DOHH2 (cell line): ENCODE measurements around the gene CAPS2.

Source experiments
- CTCF ChIP-seq: fragments of 200-600 bp; sonication (generic); IDR thresholded peaks from one replicate; pipeline ENCODE4 v1.5.1; 2014; ENCODE audit warnings: antibody characterized with exemption, mild to moderate bottlenecking, low read depth, low read length; ENCODE audit not compliant: poor library complexity, severe bottlenecking
- EZH2phosphoT487 ChIP-seq: fragments of 200-600 bp; sonication (generic); IDR thresholded peaks from 2 replicates; pipeline ENCODE4 v1.6.1; 2017; ENCODE audit warnings: borderline replicate concordance, mild to moderate bottlenecking, antibody characterized with exemption, low read length, moderate library complexity, mixed read lengths

DNA sequence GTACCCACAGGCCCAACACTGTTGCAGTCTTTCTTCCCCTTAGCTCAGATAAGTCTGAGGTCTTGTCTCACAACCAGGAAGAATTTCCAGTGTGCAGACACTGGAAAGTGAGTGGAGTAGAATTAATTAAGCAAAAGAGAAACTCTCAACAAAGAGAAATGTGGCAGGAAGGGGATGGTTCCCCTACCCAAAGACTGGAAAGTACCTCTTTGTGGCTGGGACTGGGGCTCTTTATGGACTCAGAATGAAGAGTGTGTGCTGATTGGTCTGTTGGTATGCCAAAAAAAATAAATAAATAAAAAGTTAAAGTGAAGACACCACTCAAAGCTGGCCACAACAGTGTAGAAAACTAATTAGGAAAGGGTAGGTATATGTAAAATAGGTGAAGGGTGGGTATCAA, 30.8 kb upstream of the CAPS2 start:
- TF ChIP-seq CTCF, result no peak
- no peak for TF ChIP-seq EZH2phosphoT487
